B cell (primary cell): Measurements from ENCODE around the gene OR10R2. TPM values are rescaled to one million over a fixed set of nuclear protein-coding genes. Genes with fewer than 3 reads are reported as not detected.

Source experiments
- ATAC-seq: fragments of 200-7000 bp; cut with Tn5 transposase; one replicate; pipeline ENCODE4 v1.10.0; 2021; ENCODE audit warnings: low read depth, mild to moderate bottlenecking, moderate number of reproducible peaks, moderate library complexity
- CTCF ChIA-PET: fragments of 350-600 bp; sonication (Branson Sonifier 250); formaldehyde crosslinking; loops from one replicate; lab custom pipeline; 2021; ENCODE audit warnings: antibody characterized with exemption, inconsistent platforms; lab: Charles Lee
- POLR2A ChIA-PET: fragments of 350-600 bp; sonication (Branson Sonifier 250); formaldehyde crosslinking; loops from one replicate; lab custom pipeline; 2021; ENCODE audit warnings: antibody characterized with exemption; lab: Charles Lee
- DNase-seq: peaks from one replicate; pipeline ENCODE4 v3.0.0; 2013
- H2AFZ ChIP-seq: 2 replicates; pipeline ENCODE4 v1.6.1; 2012; ENCODE audit warnings: mild to moderate bottlenecking, low read depth, low read length; ENCODE audit not compliant: insufficient read depth, poor library complexity, severe bottlenecking
- H3K27ac ChIP-seq, 2 donors: 1 replicate in 1 of 2; 2 replicates in 1 of 2; pipeline ENCODE4 v1.5.1; 2012 to 2013; ENCODE audit warnings: low read length in 2 of 2, mild to moderate bottlenecking in 2 of 2, moderate library complexity in 1 of 2
- H3K27me3 ChIP-seq, 4 experiments: fragments of 200-600 bp in 1 of 4; sonication (generic) in 1 of 4; replicated peaks in 1 of 4; 1 replicate in 2 of 4; 2 replicates in 2 of 4; pipeline versions ENCODE4 v1.6.1 to v1.7.0; 2013 to 2016; ENCODE audit warnings: low read length in 3 of 4, mild to moderate bottlenecking in 2 of 4, mixed read lengths in 1 of 4, moderate library complexity in 1 of 4; ENCODE audit not compliant: insufficient read depth in 4 of 4, control insufficient read depth in 3 of 4; ENCODE audit errors: control extremely low read depth in 1 of 4
- H3K36me3 ChIP-seq, 2 experiments: replicated peaks in 1 of 2; 1 replicate in 1 of 2; 2 replicates in 1 of 2; pipeline versions ENCODE4 v1.6.1 to v1.7.1; 2013; ENCODE audit warnings: low read length in 1 of 2; ENCODE audit not compliant: insufficient read depth in 2 of 2, control insufficient read depth in 1 of 2; ENCODE audit errors: control extremely low read depth in 1 of 2, extremely low read depth in 1 of 2
- H3K4me1 ChIP-seq, 2 donors: fragments of 200-600 bp in 1 of 2; sonication (generic) in 1 of 2; 1 replicate in 1 of 2; 2 replicates in 1 of 2; pipeline versions ENCODE4 v1.5.1 to v1.6.1; 2013 to 2017; ENCODE audit warnings: low read length in 2 of 2; ENCODE audit not compliant: control insufficient read depth in 2 of 2, insufficient read depth in 2 of 2
- H3K4me2 ChIP-seq: replicated peaks from 2 replicates; pipeline ENCODE3; 2012; ENCODE audit warnings: mild to moderate bottlenecking, low read depth, low read length; ENCODE audit not compliant: poor library complexity, severe bottlenecking
- H3K4me3 ChIP-seq, 5 experiments: fragments of 200-600 bp in 1 of 5; sonication (generic) in 1 of 5; 1 replicate in 3 of 5; 2 replicates in 2 of 5; pipeline versions ENCODE4 v1.5.1 to v1.7.0; 2011 to 2016; ENCODE audit warnings: low read length in 4 of 5, mild to moderate bottlenecking in 4 of 5, low read depth in 2 of 5, control low read depth in 1 of 5, moderate library complexity in 1 of 5; ENCODE audit not compliant: insufficient read depth in 1 of 5; ENCODE audit errors: control extremely low read depth in 1 of 5, extremely low read depth in 1 of 5
- H3K79me2 ChIP-seq: fragments of 200-600 bp; sonication (generic); one replicate; pipeline ENCODE4 v1.6.0; 2016; ENCODE audit warnings: low read length; ENCODE audit not compliant: control insufficient read depth, insufficient read depth
- H3K9ac ChIP-seq: fragments of 200-600 bp; sonication (generic); 2 replicates; pipeline ENCODE4 v1.6.1; 2017; ENCODE audit warnings: mild to moderate bottlenecking, low read length, moderate library complexity
- H3K9me3 ChIP-seq, 3 donors: one replicate each; pipeline versions ENCODE4 v1.6.1 to v1.7.1; 2013; ENCODE audit warnings: low read length in 2 of 3; ENCODE audit not compliant: control insufficient read depth in 2 of 3, insufficient read depth in 1 of 3; ENCODE audit errors: control extremely low read depth in 1 of 3
- H4K20me1 ChIP-seq: 2 replicates; pipeline ENCODE4 v1.6.0; 2012; ENCODE audit warnings: mild to moderate bottlenecking, low read length; ENCODE audit not compliant: insufficient read depth, control insufficient read depth, poor library complexity, severe bottlenecking
- H3K27ac Mint-ChIP-seq: one replicate; pipeline ENCODE4 v1.8.0; 2021; ENCODE audit warnings: mixed read lengths
- H3K27me3 Mint-ChIP-seq: one replicate; pipeline ENCODE4 v1.8.0; 2021; ENCODE audit warnings: mixed read lengths
- H3K4me1 Mint-ChIP-seq: one replicate; pipeline ENCODE4 v1.8.0; 2021; ENCODE audit warnings: mixed read lengths
- H3K4me3 Mint-ChIP-seq: one replicate; pipeline ENCODE4 v1.8.0; 2021; ENCODE audit warnings: mixed read lengths
- H3K9me3 Mint-ChIP-seq: one replicate; pipeline ENCODE4 v1.8.0; 2022; ENCODE audit warnings: mixed read lengths; ENCODE audit not compliant: insufficient read depth
- CTCF ChIP-seq: fragments of 200-600 bp; IDR thresholded peaks from one replicate; pipeline ENCODE4 v1.8.0; 2022; ENCODE audit warnings: antibody characterized with exemption, mild to moderate bottlenecking
- EZH2 ChIP-seq: IDR thresholded peaks from 2 replicates; pipeline ENCODE4 v1.6.1; 2012; ENCODE audit warnings: borderline replicate concordance, low read depth, mild to moderate bottlenecking, moderate library complexity, low read length; ENCODE audit not compliant: insufficient read depth, poor library complexity, severe bottlenecking
- WGBS: methylation state at CpG from one replicate; pipeline ENCODE4 v1.1.5; 2013; ENCODE audit warnings: missing lambda C conversion rate; ENCODE audit not compliant: insufficient coverage; 5-methylcytosine and 5-hydroxymethylcytosine counted together
- intact Hi-C: fragments of 100-400 bp; cut with micrococcal nuclease; formaldehyde crosslinking; loops from one replicate; pipeline ENCODE4 v1.10.0; 2022
- polyA plus RNA-seq: library from polyadenylated mRNA; depleted of rRNA; stranded (reverse); fragments of >200 nt; gene quantifications from 2 replicates; pipeline ENCODE4 v1.2.3, GENCODE V29; 2012
- total RNA-seq, 2 donors: library from RNA; stranded (reverse); fragments of 120-200 nt in 1 of 2; gene quantifications; 1 replicate in 1 of 2; 2 replicates in 1 of 2; pipeline versions ENCODE4 v1.2.3 to v1.2.4, GENCODE V29; 2013 to 2022

The OR10R2 gene
- total and polyA plus RNA-seq, 2 donors (not counting 1 experiment from before 2014, with no cell fraction given): not detected

DNA sequence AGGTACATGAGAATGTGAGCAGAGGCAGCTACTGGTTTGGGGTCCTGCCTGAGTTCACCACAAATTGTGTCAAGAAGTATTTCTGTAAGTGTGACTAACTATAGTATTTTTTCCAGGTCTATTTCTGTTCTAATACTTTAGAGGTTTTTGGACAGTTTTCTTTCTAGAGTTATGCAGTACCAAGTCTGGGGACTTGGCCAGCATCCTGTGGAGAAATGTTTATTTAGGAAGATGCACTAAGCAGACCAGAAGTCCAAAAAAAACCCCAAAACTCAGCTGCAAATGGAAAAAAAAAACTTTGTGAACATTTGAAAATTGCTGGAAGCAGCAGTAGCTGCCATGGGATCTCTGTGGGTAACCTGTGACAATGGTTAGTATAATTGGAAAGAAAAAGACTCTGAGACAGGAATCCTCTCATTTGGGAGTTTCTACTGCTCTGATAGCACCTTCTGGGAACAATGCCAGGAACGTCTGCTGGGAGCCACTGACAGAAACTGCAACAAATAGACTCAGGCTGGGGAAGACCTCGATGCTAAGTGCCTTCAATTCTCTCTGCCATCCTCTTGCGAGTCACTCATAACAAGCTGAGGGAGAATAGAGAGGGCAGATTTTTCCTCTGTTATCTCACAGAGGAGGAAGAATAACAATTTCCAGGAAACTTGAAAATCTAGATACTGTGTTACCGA, 37.6 kb downstream of the OR10R2 start:
- no peak for DNase-seq
- no peak overlapping the region for H3K4me3 Mint-ChIP-seq
- 65% methylated on average over 2 of the region's 4 CpGs for WGBS
- Histone ChIP-seq H3K9ac (no peak overlapping the region), H3K4me2 (no peak overlapping the region), H4K20me1 (no peaks in the 10 kb centered on the region), H3K27ac (no peak overlapping the region), H3K4me1 (no peaks in the 10 kb centered on the region), H3K27me3 (peaks cover 0 to 9% (median 0%) of the 10 kb centered on the region in 4 experiments), H3K9me3 (no peaks in the 10 kb centered on the region), H3K4me3 (no peak overlapping the region), H3K36me3 (no peaks in the 10 kb centered on the region), H2AFZ (no peak overlapping the region), H3K79me2 (no peaks in the 10 kb centered on the region)
- intact Hi-C loops: loop anchor here (5.0 kb wide), 1 partner anchor 563 kb away; no protein-coding TSS in a partner anchor
- peaks cover 30% of the 10 kb centered on the region for H3K27me3 Mint-ChIP-seq
- POLR2A ChIA-PET: no interaction called here
- no peak for ATAC-seq
- H3K27ac Mint-ChIP-seq: no peak overlapping the region
- H3K4me1 Mint-ChIP-seq: no peaks in the 10 kb centered on the region
- TF ChIP-seq EZH2 (no peak), CTCF (no peak)
- CTCF ChIA-PET: no interaction called here
- no peaks in the 10 kb centered on the region for H3K9me3 Mint-ChIP-seq

DNA sequence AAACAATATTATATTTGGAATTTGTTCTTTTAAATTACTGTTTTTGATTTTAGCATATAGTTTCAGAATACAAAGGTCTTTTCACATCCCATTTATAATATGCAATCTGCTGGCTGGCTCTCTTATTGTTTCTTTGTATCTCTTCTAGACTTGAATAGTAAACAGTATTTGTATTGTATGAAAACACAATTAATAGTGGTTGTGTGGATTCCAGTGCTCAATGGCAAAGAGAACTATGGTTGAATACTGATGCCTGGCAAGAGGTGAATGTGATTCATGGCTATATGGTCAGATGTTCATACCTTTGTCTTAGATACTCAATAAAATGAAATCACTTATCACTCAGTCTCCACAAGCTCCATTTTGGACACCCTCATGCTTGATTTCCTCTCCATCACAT, 44.9 kb downstream of the OR10R2 start:
- H3K4me3 ChIP-seq: no peak overlapping the region
- POLR2A ChIA-PET: no interaction called here
- no peaks in the 10 kb centered on the region for H4K20me1 ChIP-seq
- TF ChIP-seq CTCF: no peak
- no peak for TF ChIP-seq EZH2
- no peak overlapping the region for H2AFZ ChIP-seq
- H3K79me2 ChIP-seq: no peaks in the 10 kb centered on the region
- Mint-ChIP-seq H3K27me3 (peaks cover 25% of the 10 kb centered on the region), H3K4me3 (no peak overlapping the region), H3K27ac (no peak overlapping the region), H3K4me1 (no peaks in the 10 kb centered on the region), H3K9me3 (no peaks in the 10 kb centered on the region)
- no peaks in the 10 kb centered on the region for H3K9me3 ChIP-seq
- peaks cover 0 to 9% (median 8%) of the 10 kb centered on the region in 4 experiments for H3K27me3 ChIP-seq
- no peak for DNase-seq
- H3K4me1 ChIP-seq: no peaks in the 10 kb centered on the region
- intact Hi-C loops: no loop called here
- ATAC-seq: no peak
- H3K27ac ChIP-seq: no peak overlapping the region
- CTCF ChIA-PET: no interaction called here
- no peaks in the 10 kb centered on the region for H3K36me3 ChIP-seq
- H3K9ac ChIP-seq: no peak overlapping the region
- no peak overlapping the region for H3K4me2 ChIP-seq
